Measurements from ENCODE around the gene MAGED2. TPM values are rescaled to one million over a fixed set of nuclear protein-coding genes. Genes with fewer than 3 reads are reported as not detected.
"Not testable (repeated sequence)": the region's sequence is repeated elsewhere in the genome, so short reads cannot be mapped to it uniquely, and the experiment has no call there.

MAGED2 gene
- total RNA-seq, 1 donor from 2014 or later, result 410 TPM

GRCh38 chrX:54826598-54826997 lies 19.1 kb downstream of the MAGED2 start:
- no peak for DNase-seq (ENCODE audit: low spot score in 2 of 2, unreplicated experiment in 2 of 2)
- Mint-ChIP-seq H3K36me3 (no peaks in the 10 kb centered on the region), H3K4me1 (peaks cover 13% of the 10 kb centered on the region), H3K4me3 (no peak overlapping the region), H3K27me3 (ENCODE audit: low read depth) (no peaks in the 10 kb centered on the region), H3K9me3 (peaks cover 27% of the 10 kb centered on the region), H3K27ac (peak overlapping the region; percentile 83)
- TF ChIP-seq CTCF (IDR thresholded peaks at IDR 0.05; ENCODE audit: unreplicated experiment), result no peak

- H3K9me3 Mint-ChIP-seq, result peaks cover 57% of the 10 kb centered on the region
- DNase-seq (ENCODE audit: low spot score in 2 of 2, unreplicated experiment in 2 of 2), result no peak
- no peaks in the 10 kb centered on the region for H3K27me3 Mint-ChIP-seq (ENCODE audit: low read depth)
- no peak for TF ChIP-seq CTCF (IDR thresholded peaks at IDR 0.05; ENCODE audit: unreplicated experiment)
- H3K4me3 Mint-ChIP-seq, result no peak overlapping the region
- no peaks in the 10 kb centered on the region for H3K36me3 Mint-ChIP-seq
- no peak overlapping the region for H3K27ac Mint-ChIP-seq
- H3K4me1 Mint-ChIP-seq, result peaks cover 28% of the 10 kb centered on the region
These were observed 31.0 kb downstream of the MAGED2 start for GRCh38 chrX:54838583-54838982.

- peaks cover 54% of the 10 kb centered on the region for H3K9me3 Mint-ChIP-seq
- H3K36me3 Mint-ChIP-seq; DNase-seq (ENCODE audit: low spot score in 2 of 2, unreplicated experiment in 2 of 2); H3K27me3 Mint-ChIP-seq (ENCODE audit: low read depth): not testable (repeated sequence)
- H3K27ac Mint-ChIP-seq, result peak overlapping the region; percentile 99
- peaks cover 28% of the 10 kb centered on the region for H3K4me1 Mint-ChIP-seq
- peak overlapping the region; percentile 43 for H3K4me3 Mint-ChIP-seq
These were observed 33.8 kb downstream of the MAGED2 start for GRCh38 chrX:54841184-54841874.

- peak overlapping the region; percentile 21 for H3K27ac Mint-ChIP-seq
- H3K9me3 Mint-ChIP-seq, result peaks cover 54% of the 10 kb centered on the region
- no peaks in the 10 kb centered on the region for H3K27me3 Mint-ChIP-seq (ENCODE audit: low read depth)
- no peak overlapping the region for H3K4me3 Mint-ChIP-seq
- no peak for TF ChIP-seq CTCF (IDR thresholded peaks at IDR 0.05; ENCODE audit: unreplicated experiment)
- peaks cover 25% of the 10 kb centered on the region for H3K4me1 Mint-ChIP-seq
- H3K36me3 Mint-ChIP-seq, result peaks cover 2% of the 10 kb centered on the region
- DNase-seq (ENCODE audit: low spot score in 2 of 2, unreplicated experiment in 2 of 2), result no peak
These were observed 35.1 kb downstream of the MAGED2 start for GRCh38 chrX:54842607-54843006.

- peak overlapping the region; percentile 21 for H3K27ac Mint-ChIP-seq
- no peak overlapping the region for H3K4me3 Mint-ChIP-seq
- H3K4me1 Mint-ChIP-seq, result peaks cover 21% of the 10 kb centered on the region
- DNase-seq (ENCODE audit: low spot score in 2 of 2, unreplicated experiment in 2 of 2), result no peak
- TF ChIP-seq CTCF (IDR thresholded peaks at IDR 0.05; ENCODE audit: unreplicated experiment), result no peak
- H3K9me3 Mint-ChIP-seq, result peaks cover 51% of the 10 kb centered on the region
- H3K27me3 Mint-ChIP-seq (ENCODE audit: low read depth), result no peaks in the 10 kb centered on the region
- peaks cover 2% of the 10 kb centered on the region for H3K36me3 Mint-ChIP-seq
These were observed 35.5 kb downstream of the MAGED2 start for GRCh38 chrX:54843050-54843449.

- peaks cover 50% of the 10 kb centered on the region for H3K9me3 Mint-ChIP-seq
- DNase-seq (ENCODE audit: low spot score in 2 of 2, unreplicated experiment in 2 of 2); H3K27ac Mint-ChIP-seq: not testable (repeated sequence)
These were observed 40.2 kb downstream of the MAGED2 start for GRCh38 chrX:54847700-54848099.

More at GRCh38 chrX:54847700-54848099, 40.2 kb downstream of the MAGED2 start:
- H3K4me3 Mint-ChIP-seq; H3K36me3 Mint-ChIP-seq; H3K27me3 Mint-ChIP-seq (ENCODE audit: low read depth); H3K4me1 Mint-ChIP-seq: not testable (repeated sequence)

All from mesothelial cell of epicardium (in vitro differentiated cells).